Measurements from ENCODE around the gene ULK1.

ULK1 gene

DNA sequence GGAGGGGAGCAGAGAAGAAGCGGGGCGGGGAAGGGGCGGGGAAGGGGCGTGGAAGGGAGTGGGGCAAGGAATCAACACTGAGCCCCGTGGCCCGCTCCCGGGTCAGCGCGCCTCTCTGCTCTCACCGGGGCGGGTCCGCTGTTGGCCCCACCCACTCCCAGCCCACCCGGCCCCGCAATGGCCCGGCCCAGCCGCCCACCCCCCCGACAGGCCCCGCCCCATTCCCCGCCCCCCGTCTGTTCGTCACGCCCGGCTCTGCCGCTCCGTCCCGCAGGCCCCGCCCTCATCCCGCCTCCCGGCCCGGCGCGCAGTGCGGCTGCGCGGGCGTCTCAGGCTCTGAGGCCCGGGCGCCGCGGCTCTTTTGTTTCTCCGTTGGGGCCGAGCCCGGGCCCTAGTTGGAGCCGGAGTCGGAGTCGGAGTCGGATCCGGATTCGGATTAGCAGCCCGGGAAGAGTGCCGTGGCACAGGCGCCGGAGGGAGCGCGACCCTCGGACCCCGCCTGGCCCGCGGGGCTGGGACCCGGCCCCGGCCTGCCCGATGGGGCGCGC lies at the start of gene ULK1:
Gene ULK1 (plus strand): TSS at position 310 of the 548 bp plus-strand sequence. CDS start 380 bp downstream, outside the sequence.
- in situ Hi-C loops (cut with HindIII; ENCODE audit: low sequenced_read_pairs), result no loop called here
- TF ChIP-seq CTCF (IDR thresholded peaks at IDR 0.05; ENCODE audit: low read depth, low read length), result no peak
- peak; percentile 87 for DNase-seq (ENCODE audit: low read depth, low spot score)
- peak within 1 kb of the TSS; percentile 57 for H3K4me3 ChIP-seq (ENCODE audit: low read depth, low read length)

DNA sequence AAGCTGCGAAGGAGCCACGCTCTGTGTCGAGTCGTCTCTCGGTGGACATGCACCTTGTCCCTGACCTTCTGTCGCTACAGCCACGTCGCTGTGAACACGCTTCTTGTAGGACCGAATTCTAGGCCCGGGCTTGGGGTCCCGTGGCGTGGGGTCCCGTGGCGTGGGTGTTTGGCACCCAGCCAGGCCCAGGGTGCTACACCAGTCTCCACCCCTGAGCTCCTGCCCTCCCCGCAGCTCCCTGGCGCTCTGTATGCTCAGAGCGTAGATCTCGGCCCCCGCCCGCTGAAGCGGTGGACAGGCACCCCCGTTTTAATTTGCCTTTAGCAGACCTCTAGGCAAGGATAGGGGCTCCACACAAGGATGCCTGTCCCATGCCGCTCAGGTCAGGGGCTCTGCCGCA lies 49.8 kb upstream of the ULK1 start:
- in situ Hi-C loops (cut with HindIII; ENCODE audit: low sequenced_read_pairs), result no loop called here
- TF ChIP-seq CTCF (IDR thresholded peaks at IDR 0.05; ENCODE audit: low read depth, low read length), result no peak
- DNase-seq (ENCODE audit: low read depth, low spot score), result no peak
- H3K4me3 ChIP-seq (ENCODE audit: low read depth, low read length), result no peak overlapping the region

GRCh38 chr12:131845121-131845520 lies 49.3 kb upstream of the ULK1 start:
- no peak for TF ChIP-seq CTCF (IDR thresholded peaks at IDR 0.05; ENCODE audit: low read depth, low read length)
- no peak for DNase-seq (ENCODE audit: low read depth, low spot score)
- no peak overlapping the region for H3K4me3 ChIP-seq (ENCODE audit: low read depth, low read length)
- in situ Hi-C loops (cut with HindIII; ENCODE audit: low sequenced_read_pairs), result no loop called here

- no peak for TF ChIP-seq CTCF (IDR thresholded peaks at IDR 0.05; ENCODE audit: low read depth, low read length)
- no peak for DNase-seq (ENCODE audit: low read depth, low spot score)
- in situ Hi-C loops (cut with HindIII; ENCODE audit: low sequenced_read_pairs), result no loop called here
- no peak overlapping the region for H3K4me3 ChIP-seq (ENCODE audit: low read depth, low read length)
Measured at GRCh38 chr12:131847456-131847855, 47.0 kb upstream of the ULK1 start.

DNA sequence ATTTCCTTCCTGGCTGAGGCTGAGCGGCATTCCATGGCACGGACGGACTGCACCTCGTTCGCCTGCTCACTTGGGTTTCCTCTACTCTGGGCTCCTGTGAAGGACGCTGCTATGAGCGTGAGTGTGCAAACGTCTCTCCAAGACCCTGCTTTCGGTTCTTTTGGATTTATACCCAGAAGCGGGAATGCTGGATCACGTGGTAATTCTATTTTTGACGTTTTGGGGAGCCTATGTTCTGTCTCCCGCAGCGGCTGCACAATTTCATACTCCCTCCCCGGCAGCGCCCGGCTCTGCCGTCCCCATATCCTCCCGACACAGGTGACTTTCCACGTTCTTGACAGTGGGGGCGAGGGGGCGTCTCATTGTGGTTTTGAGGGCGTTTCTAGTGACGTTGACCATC lies 45.7 kb upstream of the ULK1 start:
- TF ChIP-seq CTCF (IDR thresholded peaks at IDR 0.05; ENCODE audit: low read depth, low read length), result no peak
- no peak for DNase-seq (ENCODE audit: low read depth, low spot score)
- H3K4me3 ChIP-seq (ENCODE audit: low read depth, low read length), result no peak overlapping the region
- in situ Hi-C loops (cut with HindIII; ENCODE audit: low sequenced_read_pairs), result no loop called here

DNA sequence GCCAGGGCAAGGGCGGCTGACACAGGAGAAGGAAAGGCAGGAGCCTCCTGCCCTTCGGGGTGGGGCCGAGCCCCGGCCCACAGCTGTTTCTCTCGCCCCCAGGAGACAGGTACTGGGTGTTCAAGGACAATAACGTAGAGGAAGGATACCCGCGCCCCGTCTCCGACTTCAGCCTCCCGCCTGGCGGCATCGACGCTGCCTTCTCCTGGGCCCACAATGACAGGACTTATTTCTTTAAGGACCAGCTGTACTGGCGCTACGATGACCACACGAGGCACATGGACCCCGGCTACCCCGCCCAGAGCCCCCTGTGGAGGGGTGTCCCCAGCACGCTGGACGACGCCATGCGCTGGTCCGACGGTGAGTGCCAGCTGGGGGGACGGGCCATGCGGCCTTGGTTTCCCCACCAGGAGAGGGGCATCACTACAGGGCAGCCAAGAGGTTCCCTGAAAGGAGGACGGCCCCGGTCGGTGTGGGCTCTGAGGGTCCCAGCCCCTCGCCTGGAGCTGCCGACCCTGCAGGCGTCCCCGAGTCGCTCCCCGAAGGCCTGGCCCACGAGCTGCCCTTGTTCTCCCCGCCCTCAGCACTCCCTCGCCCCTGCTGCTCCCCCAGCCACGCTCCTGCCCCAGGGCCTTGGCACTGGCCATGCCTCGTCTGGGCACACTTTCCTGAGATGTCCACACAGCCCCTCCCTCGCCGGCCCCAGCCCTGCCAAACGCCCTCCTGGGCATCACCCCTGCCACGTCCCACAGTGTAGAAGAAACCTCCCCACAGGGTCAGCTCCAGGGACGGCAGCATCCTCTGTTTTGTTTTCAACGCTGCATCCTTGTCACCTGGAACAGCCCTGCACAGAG lies 44.5 kb upstream of the ULK1 start:
- no peak for DNase-seq (ENCODE audit: low read depth, low spot score)
- in situ Hi-C loops (cut with HindIII; ENCODE audit: low sequenced_read_pairs), result no loop called here
- H3K4me3 ChIP-seq (ENCODE audit: low read depth, low read length), result no peak overlapping the region
- TF ChIP-seq CTCF (IDR thresholded peaks at IDR 0.05; ENCODE audit: low read depth, low read length), result no peak
